Measurements from ENCODE around the gene TIAL1.

Gene TIAL1, protein sequence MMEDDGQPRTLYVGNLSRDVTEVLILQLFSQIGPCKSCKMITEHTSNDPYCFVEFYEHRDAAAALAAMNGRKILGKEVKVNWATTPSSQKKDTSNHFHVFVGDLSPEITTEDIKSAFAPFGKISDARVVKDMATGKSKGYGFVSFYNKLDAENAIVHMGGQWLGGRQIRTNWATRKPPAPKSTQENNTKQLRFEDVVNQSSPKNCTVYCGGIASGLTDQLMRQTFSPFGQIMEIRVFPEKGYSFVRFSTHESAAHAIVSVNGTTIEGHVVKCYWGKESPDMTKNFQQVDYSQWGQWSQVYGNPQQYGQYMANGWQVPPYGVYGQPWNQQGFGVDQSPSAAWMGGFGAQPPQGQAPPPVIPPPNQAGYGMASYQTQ

DNA sequence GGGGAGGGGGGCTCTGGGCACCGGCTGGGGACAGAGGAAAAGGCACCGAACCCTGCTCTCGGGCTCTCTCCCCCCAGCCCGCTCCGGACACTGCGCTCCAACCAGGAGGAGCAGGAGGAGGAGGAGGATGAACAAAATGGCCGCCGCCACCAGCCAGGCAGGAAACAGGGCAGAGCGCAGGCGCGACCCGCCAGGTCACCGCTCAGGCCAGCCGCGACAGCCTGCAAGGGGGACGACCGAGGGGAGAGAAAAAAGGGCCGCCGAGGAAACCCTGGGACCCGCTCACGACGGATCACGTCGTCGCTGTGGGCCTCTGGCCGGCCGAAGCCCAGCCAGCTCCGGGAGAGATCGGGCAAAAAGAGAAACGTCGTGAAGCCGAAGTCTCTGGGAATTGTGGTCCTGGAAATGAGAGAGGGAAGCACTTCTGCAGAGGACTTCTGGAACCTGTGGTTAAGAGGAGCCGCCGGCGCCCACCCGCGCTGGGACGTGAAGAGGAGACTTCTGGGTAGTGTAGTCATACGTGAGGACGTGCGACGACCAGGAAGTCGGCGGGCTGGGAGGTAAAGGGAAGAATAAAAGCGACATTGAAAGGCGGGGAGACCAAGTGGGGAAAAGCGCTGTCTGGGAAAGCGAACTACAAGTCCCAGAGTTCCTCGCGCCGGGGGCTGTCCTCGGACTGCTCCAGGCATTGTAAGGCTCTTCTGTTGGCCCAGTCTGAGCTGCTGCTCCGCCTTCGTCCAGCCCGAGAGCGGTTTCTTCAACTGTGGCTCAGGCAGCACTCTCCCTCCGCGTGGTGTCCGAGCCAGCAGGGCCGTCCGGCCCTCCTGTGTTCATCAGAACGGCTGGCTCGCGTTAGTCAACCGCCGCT is at the start of gene TIAL1:
TIAL1 (minus strand) TSS at position 428 of the 868 bp plus-strand sequence. CDS start 499 bp downstream, outside the sequence.
- Mint-ChIP-seq H3K27ac (peak within 1 kb of the TSS; percentile 98), H3K4me1 (peaks cover 43% of the 10 kb centered on the region), H3K4me3 (peak within 1 kb of the TSS; percentile 89), H3K36me3 (peaks cover 45% of the 10 kb centered on the region), H3K9me3 (no peaks in the 10 kb centered on the region)
- DNase-seq (ENCODE audit: low spot score in 2 of 2) (peak; percentile 79 to 95), ATAC-seq (peak; percentile 92)

- no peak overlapping the region for H3K27ac Mint-ChIP-seq
- no peak overlapping the region for H3K4me3 Mint-ChIP-seq
- no peak for DNase-seq (ENCODE audit: low spot score in 2 of 2)
Measured at GRCh38 chr10:119644994-119645393, 48.2 kb upstream of the TIAL1 start.

GRCh38 chr10:119644205-119644814 is 47.5 kb upstream of the TIAL1 start:
- no peak overlapping the region for H3K4me3 Mint-ChIP-seq
- H3K27ac Mint-ChIP-seq, result no peak overlapping the region
- H3K36me3 Mint-ChIP-seq, result no peaks in the 10 kb centered on the region
- peaks cover 18% of the 10 kb centered on the region for H3K4me1 Mint-ChIP-seq
- no peaks in the 10 kb centered on the region for H3K9me3 Mint-ChIP-seq
- no peak for ATAC-seq
- DNase-seq (ENCODE audit: low spot score in 2 of 2), result no peak

More at GRCh38 chr10:119644994-119645393, 48.2 kb upstream of the TIAL1 start:
- H3K4me1 Mint-ChIP-seq, result peaks cover 18% of the 10 kb centered on the region
- H3K36me3 Mint-ChIP-seq, result no peaks in the 10 kb centered on the region
- H3K9me3 Mint-ChIP-seq, result no peaks in the 10 kb centered on the region
- ATAC-seq, result no peak

DNA sequence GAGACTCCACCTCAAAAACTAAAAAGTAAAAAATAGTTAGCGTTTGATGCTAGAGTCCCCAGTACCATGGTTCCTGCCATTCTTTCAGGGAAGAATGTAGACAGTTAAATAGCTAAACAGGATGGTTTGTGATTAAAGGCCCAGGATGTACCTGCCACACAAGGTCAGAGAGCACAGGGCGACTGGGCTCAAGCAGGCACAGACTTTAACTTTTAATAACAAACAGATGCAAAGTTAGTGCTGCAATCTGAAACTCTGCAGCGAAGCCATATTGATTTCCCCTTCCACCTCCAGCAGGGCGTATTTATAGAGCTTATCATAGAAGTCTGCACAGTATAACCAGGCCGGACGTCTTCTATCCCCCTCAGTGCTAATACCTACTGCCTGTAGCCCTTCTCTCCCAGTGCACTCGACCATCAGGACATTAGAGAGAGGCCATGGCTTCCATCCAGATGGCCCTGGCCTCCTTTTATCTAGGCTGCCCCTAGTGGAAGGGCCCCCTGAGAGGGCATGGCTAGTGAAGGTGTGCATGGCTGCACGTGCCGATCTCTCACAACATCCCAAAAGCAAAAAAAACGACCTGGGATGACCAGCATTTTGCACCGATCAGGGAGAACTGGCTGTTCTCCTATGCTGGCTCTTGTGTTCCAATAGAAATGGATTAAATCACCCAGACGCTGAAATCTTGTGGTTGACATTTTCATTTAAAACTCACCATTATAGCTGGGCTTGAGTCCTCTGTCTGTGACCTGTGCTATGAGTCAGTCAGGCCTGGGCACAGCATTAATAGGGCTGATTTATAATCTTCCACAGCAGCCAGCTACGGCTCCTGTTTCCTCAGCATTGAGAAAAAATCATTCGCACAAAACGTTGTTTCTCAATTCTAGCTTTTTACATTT is 46.8 kb upstream of the TIAL1 start:
- no peak for ATAC-seq
- H3K4me1 Mint-ChIP-seq, result peaks cover 18% of the 10 kb centered on the region
- H3K27ac Mint-ChIP-seq, result no peak overlapping the region
- H3K36me3 Mint-ChIP-seq, result no peaks in the 10 kb centered on the region
- no peaks in the 10 kb centered on the region for H3K9me3 Mint-ChIP-seq
- DNase-seq (ENCODE audit: low spot score in 2 of 2), result no peak
- no peak overlapping the region for H3K4me3 Mint-ChIP-seq

- no peak overlapping the region for H3K4me3 Mint-ChIP-seq
- H3K4me1 Mint-ChIP-seq, result peaks cover 18% of the 10 kb centered on the region
- peak; percentile 98 for ATAC-seq
- H3K9me3 Mint-ChIP-seq, result no peaks in the 10 kb centered on the region
- H3K27ac Mint-ChIP-seq, result peak overlapping the region; percentile 58
- DNase-seq (ENCODE audit: low spot score in 2 of 2), result no peak
- H3K36me3 Mint-ChIP-seq, result no peaks in the 10 kb centered on the region
Measured at GRCh38 chr10:119642556-119643111, 45.9 kb upstream of the TIAL1 start.

- Mint-ChIP-seq H3K4me3 (no peak overlapping the region), H3K9me3 (no peaks in the 10 kb centered on the region), H3K4me1 (peaks cover 18% of the 10 kb centered on the region), H3K27ac (no peak overlapping the region), H3K36me3 (no peaks in the 10 kb centered on the region)
- DNase-seq (ENCODE audit: low spot score in 2 of 2) (no peak), ATAC-seq (no peak)
Measured at GRCh38 chr10:119640875-119641526, 44.2 kb upstream of the TIAL1 start.

GRCh38 chr10:119640384-119640783 is 43.6 kb upstream of the TIAL1 start:
- ATAC-seq (no peak), DNase-seq (ENCODE audit: low spot score in 2 of 2) (no peak)
- Mint-ChIP-seq H3K27ac (no peak overlapping the region), H3K9me3 (no peaks in the 10 kb centered on the region), H3K36me3 (no peaks in the 10 kb centered on the region), H3K4me3 (no peak overlapping the region), H3K4me1 (peaks cover 18% of the 10 kb centered on the region)

DNA sequence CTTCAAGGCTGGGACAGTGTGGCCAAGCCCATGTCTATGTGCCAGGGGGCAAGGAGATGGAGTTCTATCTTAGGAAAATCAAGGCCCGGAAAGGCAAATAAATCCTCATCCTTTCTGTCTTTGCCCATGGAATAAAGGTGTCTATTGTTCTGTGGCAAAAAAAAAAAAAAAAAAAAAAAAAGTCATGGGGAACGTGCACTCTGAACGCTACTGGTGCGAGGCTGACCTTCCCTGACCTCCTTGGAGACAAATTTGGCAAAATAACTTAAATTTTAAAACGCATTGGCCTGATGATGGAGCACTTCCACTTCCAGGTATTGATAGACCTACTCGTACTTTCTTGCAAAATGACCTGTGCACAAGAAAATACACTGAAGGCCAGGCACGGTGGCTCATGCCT is 42.2 kb upstream of the TIAL1 start:
- no peak for ATAC-seq
- DNase-seq (ENCODE audit: low spot score in 2 of 2), result no peak
- Mint-ChIP-seq H3K4me3 (no peak overlapping the region), H3K27ac (no peak overlapping the region), H3K9me3 (no peaks in the 10 kb centered on the region), H3K36me3 (no peaks in the 10 kb centered on the region), H3K4me1 (peaks cover 18% of the 10 kb centered on the region)

GRCh38 chr10:119637631-119638030 is 40.9 kb upstream of the TIAL1 start:
- Mint-ChIP-seq H3K36me3 (no peaks in the 10 kb centered on the region), H3K4me3 (no peak overlapping the region), H3K27ac (no peak overlapping the region), H3K9me3 (no peaks in the 10 kb centered on the region), H3K4me1 (peaks cover 6% of the 10 kb centered on the region)
- no peak for DNase-seq (ENCODE audit: low spot score in 2 of 2)
- ATAC-seq, result no peak

DNA sequence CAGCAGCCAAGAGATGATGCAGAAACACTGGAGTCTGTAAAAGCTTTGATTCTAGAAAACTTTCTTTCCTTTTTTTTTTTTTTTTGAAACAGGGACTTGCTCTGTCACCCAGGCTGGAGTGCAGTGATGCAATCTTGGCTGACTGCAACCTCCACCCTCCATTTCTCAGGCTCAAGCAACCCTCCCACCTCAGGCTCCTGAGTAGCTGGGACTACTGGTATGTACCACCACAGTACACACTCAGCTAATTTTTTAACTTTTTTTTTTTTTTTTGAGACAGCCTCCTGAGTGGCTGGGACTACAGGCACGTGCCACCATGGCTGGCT is 37.4 kb upstream of the TIAL1 start:
- H3K4me1 Mint-ChIP-seq, result no peaks in the 10 kb centered on the region
- no peak for DNase-seq (ENCODE audit: low spot score in 2 of 2)
- no peaks in the 10 kb centered on the region for H3K36me3 Mint-ChIP-seq
- H3K4me3 Mint-ChIP-seq, result no peak overlapping the region
- no peaks in the 10 kb centered on the region for H3K9me3 Mint-ChIP-seq
- H3K27ac Mint-ChIP-seq, result no peak overlapping the region
- ATAC-seq, result no peak

GRCh38 chr10:119633538-119634218 is 36.9 kb upstream of the TIAL1 start:
- DNase-seq (ENCODE audit: low spot score in 2 of 2), result no peak
- H3K27ac Mint-ChIP-seq, result no peak overlapping the region
- no peak for ATAC-seq
- no peaks in the 10 kb centered on the region for H3K9me3 Mint-ChIP-seq
- H3K4me3 Mint-ChIP-seq, result no peak overlapping the region
- no peaks in the 10 kb centered on the region for H3K4me1 Mint-ChIP-seq
- no peaks in the 10 kb centered on the region for H3K36me3 Mint-ChIP-seq

DNA sequence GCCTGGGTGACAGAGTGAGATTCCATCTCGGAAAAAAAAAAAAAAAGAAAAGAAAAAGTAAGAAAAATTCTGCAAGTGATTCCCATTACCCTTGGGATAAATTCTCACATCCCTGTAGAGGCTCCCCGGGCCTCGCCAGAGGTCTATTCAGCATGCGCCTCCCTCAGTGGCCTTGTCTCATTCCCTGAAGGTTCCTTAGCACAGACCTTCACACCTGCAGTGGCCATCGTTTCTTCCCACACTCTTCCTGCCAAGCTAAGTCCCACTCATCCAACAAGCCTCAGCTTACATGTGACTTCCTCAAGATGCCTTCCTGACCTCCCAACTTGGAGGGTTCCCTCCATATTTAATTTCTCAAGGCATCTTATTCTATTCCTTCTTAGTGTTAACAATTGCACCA is 33.5 kb upstream of the TIAL1 start:
- no peak overlapping the region for H3K4me3 Mint-ChIP-seq
- no peak overlapping the region for H3K27ac Mint-ChIP-seq
- ATAC-seq (no peak), DNase-seq (ENCODE audit: low spot score in 2 of 2) (no peak)
- no peaks in the 10 kb centered on the region for H3K4me1 Mint-ChIP-seq
- no peaks in the 10 kb centered on the region for H3K9me3 Mint-ChIP-seq
- H3K36me3 Mint-ChIP-seq, result no peaks in the 10 kb centered on the region

GRCh38 chr10:119625570-119626280 is 29.0 kb upstream of the TIAL1 start:
- DNase-seq (ENCODE audit: low spot score in 2 of 2), result no peak
- no peak for ATAC-seq
- Mint-ChIP-seq H3K27ac (no peak overlapping the region), H3K4me3 (no peak overlapping the region), H3K4me1 (no peaks in the 10 kb centered on the region), H3K36me3 (no peaks in the 10 kb centered on the region), H3K9me3 (no peaks in the 10 kb centered on the region)
